Pons (tissue), 1 donor: Measurements from ENCODE around the gene CNTNAP5.

Source experiments
- DNase-seq: peaks from one replicate; pipeline ENCODE4 v3.0.0-alpha.2; 2016; ENCODE audit warnings: low spot score

Gene CNTNAP5

GRCh38 chr2:124898827-124899226 is 873.7 kb downstream of the CNTNAP5 start:
- no peak for DNase-seq

GRCh38 chr2:124908411-124908810 is 883.3 kb downstream of the CNTNAP5 start:
- DNase-seq = no peak

- peak; percentile 45 for DNase-seq
Measured at GRCh38 chr2:124911560-124911959, 886.5 kb downstream of the CNTNAP5 start.

- DNase-seq = no peak
Measured at GRCh38 chr2:124913868-124914267, 888.8 kb downstream of the CNTNAP5 start.

GRCh38 chr2:124915567-124915966 is 890.5 kb downstream of the CNTNAP5 start:
- no peak for DNase-seq

- DNase-seq = no peak
Measured at GRCh38 chr2:124919296-124919695, 894.2 kb downstream of the CNTNAP5 start.

- DNase-seq = no peak
Measured at GRCh38 chr2:124920448-124920847, 895.4 kb downstream of the CNTNAP5 start.

- DNase-seq = no peak
Measured at GRCh38 chr2:124921191-124921590, 896.1 kb downstream of the CNTNAP5 start.

GRCh38 chr2:124923097-124923496 is 898.0 kb downstream of the CNTNAP5 start:
- DNase-seq = no peak

GRCh38 chr2:124933883-124934282 is 908.8 kb downstream of the CNTNAP5 start:
- no peak for DNase-seq

- peak; percentile 86 for DNase-seq
Measured at GRCh38 chr2:124953921-124954320, 928.8 kb downstream of the CNTNAP5 start.

GRCh38 chr2:124959581-124959980 is 934.5 kb downstream of the CNTNAP5 start:
- DNase-seq = no peak

GRCh38 chr2:124961132-124961531 is 936.0 kb downstream of the CNTNAP5 start:
- DNase-seq = no peak
